ENCODE measurements around the gene PRR30. TPM values are rescaled to one million over a fixed set of nuclear protein-coding genes. Genes with fewer than 3 reads are reported as not detected.

PRR30 gene
- total RNA-seq, 4 donors from 2014 or later: 0.27 to 0.67 TPM; not detected in 2

GRCh38 chr2:27148801-27149439 is 9.7 kb upstream of the PRR30 start, which contains the start of gene TCF23:
TCF23 (plus strand) TSS chr2:27149004; CDS start chr2:27149134, 130 bp downstream.
- intact Hi-C loops (cut with DNase I): no loop called here
- H3K4me1 ChIP-seq: no peaks in the 10 kb centered on the region
- H3K27ac ChIP-seq: no peak within 1 kb of the TSS
- no peak within 1 kb of the TSS for H3K4me3 ChIP-seq (replicated peaks in 1 of 3)
- no peaks in the 10 kb centered on the region for H3K27me3 ChIP-seq
- no peak for DNase-seq
- H3K9me3 ChIP-seq: no peaks in the 10 kb centered on the region
- no peaks in the 10 kb centered on the region for H3K36me3 ChIP-seq
- TF ChIP-seq CTCF (IDR thresholded peaks at IDR 0.05) (no peak), POLR2A (IDR thresholded peaks at IDR 0.05) (no peak)
- 62 to 70% methylated on average over 12 of the region's 12 CpGs for WGBS, 2 donors

GRCh38 chr2:27147935-27148334 is 8.7 kb upstream of the PRR30 start:
- intact Hi-C loops (cut with DNase I): no loop called here
- Histone ChIP-seq H3K9me3 (no peaks in the 10 kb centered on the region), H3K27ac (no peak overlapping the region), H3K4me1 (no peaks in the 10 kb centered on the region), H3K4me3 (replicated peaks in 1 of 3) (no peak overlapping the region), H3K36me3 (no peaks in the 10 kb centered on the region), H3K27me3 (no peaks in the 10 kb centered on the region)
- TF ChIP-seq CTCF (IDR thresholded peaks at IDR 0.05) (no peak), POLR2A (IDR thresholded peaks at IDR 0.05) (no peak)
- WGBS, 2 donors: 93 to 94% methylated on average over 8 of the region's 8 CpGs
- DNase-seq: no peak

- no peaks in the 10 kb centered on the region for H3K9me3 ChIP-seq
- no peaks in the 10 kb centered on the region for H3K4me1 ChIP-seq
- intact Hi-C loops (cut with DNase I): no loop called here
- no peaks in the 10 kb centered on the region for H3K27me3 ChIP-seq
- no peak overlapping the region for H3K27ac ChIP-seq
- no peaks in the 10 kb centered on the region for H3K36me3 ChIP-seq
- H3K4me3 ChIP-seq (replicated peaks in 1 of 3): no peak overlapping the region
- DNase-seq: no peak
- WGBS, 2 donors: 75 to 88% methylated on average over 2 of the region's 2 CpGs
- TF ChIP-seq CTCF (IDR thresholded peaks at IDR 0.05): no peak
- TF ChIP-seq POLR2A (IDR thresholded peaks at IDR 0.05): no peak
These were observed 6.5 kb upstream of the PRR30 start for GRCh38 chr2:27145682-27146081.

GRCh38 chr2:27143285-27143684 is 4.1 kb upstream of the PRR30 start:
- no peaks in the 10 kb centered on the region for H3K36me3 ChIP-seq
- no peak for DNase-seq
- no peaks in the 10 kb centered on the region for H3K27me3 ChIP-seq
- no peak overlapping the region for H3K27ac ChIP-seq
- TF ChIP-seq POLR2A (IDR thresholded peaks at IDR 0.05): no peak
- no peak for TF ChIP-seq CTCF (IDR thresholded peaks at IDR 0.05)
- intact Hi-C loops (cut with DNase I): no loop called here
- H3K9me3 ChIP-seq: no peaks in the 10 kb centered on the region
- H3K4me1 ChIP-seq: no peaks in the 10 kb centered on the region
- 87 to 88% methylated on average over 1 of the region's 1 CpG for WGBS, 2 donors
- no peak overlapping the region for H3K4me3 ChIP-seq (replicated peaks in 1 of 3)

GRCh38 chr2:27138111-27138510 is 1.1 kb downstream of the PRR30 start:
- no peak for TF ChIP-seq CTCF (IDR thresholded peaks at IDR 0.05)
- no peak for TF ChIP-seq POLR2A (IDR thresholded peaks at IDR 0.05)
- Histone ChIP-seq H3K27me3 (no peaks in the 10 kb centered on the region), H3K9me3 (no peaks in the 10 kb centered on the region), H3K4me3 (replicated peaks in 1 of 3) (no peak overlapping the region), H3K36me3 (no peaks in the 10 kb centered on the region), H3K4me1 (peaks cover 7 to 8% of the 10 kb centered on the region in 2 donors), H3K27ac (no peak overlapping the region)
- intact Hi-C loops (cut with DNase I): loop anchor here (5.0 kb wide), 1 partner anchor 69 kb away; no protein-coding TSS in a partner anchor
- DNase-seq: no peak
- 71 to 75% methylated on average over 6 to 7 of the region's 7 CpGs for WGBS, 2 donors

All from thyroid gland (tissue), 4 donors.